ENCODE measurements around the gene MTMR12.

DNA sequence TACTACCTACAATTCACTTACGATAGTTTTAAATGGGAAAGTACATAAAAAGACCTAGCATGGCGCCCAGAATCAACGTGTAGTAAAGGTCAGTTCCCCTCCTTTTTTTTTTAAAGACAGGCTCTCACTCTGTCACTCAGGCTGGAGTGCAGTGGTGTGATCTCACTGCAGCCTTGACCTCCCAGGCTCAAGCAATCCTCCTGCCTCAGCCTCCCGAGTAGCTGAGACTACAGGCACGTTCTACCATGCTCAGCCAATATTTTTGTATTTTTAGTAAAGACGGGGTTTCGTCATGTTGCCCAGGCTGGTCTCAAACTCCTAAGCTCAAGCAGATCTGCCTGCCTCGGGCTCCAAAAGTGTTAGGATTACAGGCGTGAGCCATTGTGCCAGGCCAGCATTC is 40.7 kb upstream of the MTMR12 start:
- TF ChIP-seq, protein P1, sequence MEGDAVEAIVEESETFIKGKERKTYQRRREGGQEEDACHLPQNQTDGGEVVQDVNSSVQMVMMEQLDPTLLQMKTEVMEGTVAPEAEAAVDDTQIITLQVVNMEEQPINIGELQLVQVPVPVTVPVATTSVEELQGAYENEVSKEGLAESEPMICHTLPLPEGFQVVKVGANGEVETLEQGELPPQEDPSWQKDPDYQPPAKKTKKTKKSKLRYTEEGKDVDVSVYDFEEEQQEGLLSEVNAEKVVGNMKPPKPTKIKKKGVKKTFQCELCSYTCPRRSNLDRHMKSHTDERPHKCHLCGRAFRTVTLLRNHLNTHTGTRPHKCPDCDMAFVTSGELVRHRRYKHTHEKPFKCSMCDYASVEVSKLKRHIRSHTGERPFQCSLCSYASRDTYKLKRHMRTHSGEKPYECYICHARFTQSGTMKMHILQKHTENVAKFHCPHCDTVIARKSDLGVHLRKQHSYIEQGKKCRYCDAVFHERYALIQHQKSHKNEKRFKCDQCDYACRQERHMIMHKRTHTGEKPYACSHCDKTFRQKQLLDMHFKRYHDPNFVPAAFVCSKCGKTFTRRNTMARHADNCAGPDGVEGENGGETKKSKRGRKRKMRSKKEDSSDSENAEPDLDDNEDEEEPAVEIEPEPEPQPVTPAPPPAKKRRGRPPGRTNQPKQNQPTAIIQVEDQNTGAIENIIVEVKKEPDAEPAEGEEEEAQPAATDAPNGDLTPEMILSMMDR (IDR thresholded peaks at IDR 0.05; ENCODE audit: extremely low read depth in 1 of 2, insufficient read depth in 1 of 2, low read depth in 1 of 2, low read length in 2 of 2), result no peak
- no peak for TF ChIP-seq EZH2 (IDR thresholded peaks at IDR 0.05; ENCODE audit: borderline replicate concordance, low read depth, low read length, severe bottlenecking)
